GM23248 (cell line): Measurements from ENCODE around the gene NHS. TPM values are rescaled to one million over a fixed set of nuclear protein-coding genes. Genes with fewer than 3 reads are reported as not detected.

Experiments
- DNase-seq: peaks from one replicate; pipeline ENCODE4 v3.0.0-alpha.2; 2015
- H2AFZ ChIP-seq: fragments of 200-600 bp; sonication (generic); 2 replicates; pipeline ENCODE4 v1.6.1; 2016; ENCODE audit warnings: antibody characterized with exemption
- H3F3A ChIP-seq: fragments of 200-600 bp; sonication (generic); 2 replicates; pipeline ENCODE4 v1.6.1; 2016; ENCODE audit warnings: mild to moderate bottlenecking, antibody characterized with exemption, mixed run types; ENCODE audit not compliant: insufficient read depth
- H3K27ac ChIP-seq: fragments of 200-600 bp; sonication (generic); 2 replicates; pipeline ENCODE4 v1.5.1; 2016; ENCODE audit warnings: mild to moderate bottlenecking
- H3K27me3 ChIP-seq: fragments of 200-600 bp; sonication (generic); replicated peaks from 2 replicates; pipeline ENCODE4 v1.6.1; 2016; ENCODE audit warnings: mild to moderate bottlenecking; ENCODE audit not compliant: insufficient read depth
- H3K36me3 ChIP-seq: fragments of 200-600 bp; sonication (generic); 2 replicates; pipeline ENCODE4 v1.6.1; 2016; ENCODE audit warnings: low read depth, mild to moderate bottlenecking
- H3K4me1 ChIP-seq: fragments of 200-600 bp; sonication (generic); 2 replicates; pipeline ENCODE4 v1.6.1; 2016; ENCODE audit warnings: mild to moderate bottlenecking; ENCODE audit not compliant: insufficient read depth
- H3K4me2 ChIP-seq: fragments of 200-600 bp; sonication (generic); one replicate; pipeline ENCODE4 v1.6.1; 2016; ENCODE audit warnings: mild to moderate bottlenecking; ENCODE audit not compliant: unreplicated experiment
- H3K4me3 ChIP-seq: fragments of 200-600 bp; sonication (generic); 2 replicates; pipeline ENCODE4 v1.5.1; 2016; ENCODE audit warnings: mild to moderate bottlenecking
- H3K79me2 ChIP-seq: fragments of 200-600 bp; sonication (generic); 2 replicates; pipeline ENCODE4 v1.6.1; 2016; ENCODE audit warnings: mild to moderate bottlenecking; ENCODE audit not compliant: insufficient read depth
- H3K9ac ChIP-seq: fragments of 200-600 bp; sonication (generic); 2 replicates; pipeline ENCODE4 v1.6.1; 2016; ENCODE audit warnings: mild to moderate bottlenecking
- H3K9me2 ChIP-seq: fragments of 200-600 bp; sonication (generic); 2 replicates; pipeline ENCODE4 v1.6.1; 2016; ENCODE audit warnings: mixed run types, mild to moderate bottlenecking, moderate library complexity; ENCODE audit not compliant: insufficient read depth
- H3K9me3 ChIP-seq: fragments of 200-600 bp; sonication (generic); one replicate; pipeline ENCODE4 v1.6.1; 2017; ENCODE audit warnings: low read depth
- H4K20me1 ChIP-seq: fragments of 200-600 bp; sonication (generic); 2 replicates; pipeline ENCODE4 v1.6.0; 2016; ENCODE audit not compliant: insufficient read depth
- EZH2 ChIP-seq: fragments of 200-600 bp; sonication (generic); IDR thresholded peaks from 2 replicates; pipeline ENCODE4 v1.6.1; 2018; ENCODE audit warnings: antibody characterized with exemption, mild to moderate bottlenecking; ENCODE audit not compliant: insufficient read depth, poor library complexity, severe bottlenecking
- EZH2phosphoT487 ChIP-seq: fragments of 200-600 bp; sonication (generic); IDR thresholded peaks from 2 replicates; pipeline ENCODE4 v1.6.1; 2018; ENCODE audit warnings: antibody characterized with exemption, moderate library complexity, mild to moderate bottlenecking, low read depth; ENCODE audit not compliant: insufficient read depth
- WGBS, 2 experiments: methylation state at CpG; one replicate each; pipeline ENCODE4 v1.1.6; 2015 to 2017; ENCODE audit warnings: low lambda C conversion rate in 2 of 2, low coverage in 1 of 2; ENCODE audit errors: missing lambda C conversion rate in 2 of 2; 5-methylcytosine and 5-hydroxymethylcytosine counted together
- in situ Hi-C: fragments of 300-500 bp; cut with MboI; formaldehyde crosslinking; loops from 2 replicates; pipeline ENCODE4 v1.15.0; 2020
- polyA plus RNA-seq: library from polyadenylated mRNA; unstranded; fragments of >200 nt; fragmentation: Nextera tagmentation; extraction: Ambion mirVana; gene quantifications from 2 replicates; pipeline ENCODE4 v1.2.1, GENCODE V29; 2016
- total RNA-seq: library from RNA; depleted of rRNA; stranded (reverse); fragments of >200 nt; shearing (Covaris generic); gene quantifications from 2 replicates; pipeline ENCODE4 v1.2.3, GENCODE V29; 2014

Gene NHS
- total and polyA plus RNA-seq, 2 experiments from 2014 or later = 1.0 to 5.6 TPM

GRCh38 chrX:17481086-17481485, 106.1 kb downstream of the NHS start:
- no peak for DNase-seq
- in situ Hi-C loops = no loop called here
- peaks cover 6% of the 10 kb centered on the region for H3K4me1 ChIP-seq
- TF ChIP-seq EZH2phosphoT487 (no peak), EZH2 (no peak)
- 98% methylated on average over 4 of the region's 4 CpGs for WGBS, 2 experiments
- peaks cover 1% of the 10 kb centered on the region; the same call in 1 of the 2 replicates for H3F3A ChIP-seq
- H2AFZ ChIP-seq = no peak overlapping the region
- no peak overlapping the region for H3K4me3 ChIP-seq
- no peak overlapping the region for H3K4me2 ChIP-seq
- H3K27me3 ChIP-seq = no peaks in the 10 kb centered on the region
- no peak overlapping the region for H3K9ac ChIP-seq
- H3K79me2 ChIP-seq = no peaks in the 10 kb centered on the region
- H3K36me3 ChIP-seq = no peaks in the 10 kb centered on the region
- H3K9me2 ChIP-seq = no peaks in the 10 kb centered on the region
- H4K20me1 ChIP-seq = no peaks in the 10 kb centered on the region
- H3K27ac ChIP-seq = no peak overlapping the region
- H3K9me3 ChIP-seq = no peaks in the 10 kb centered on the region

- no peak for TF ChIP-seq EZH2phosphoT487
- no peak for TF ChIP-seq EZH2
- in situ Hi-C loops = no loop called here
Measured at GRCh38 chrX:17484592-17484991, 109.6 kb downstream of the NHS start.

DNA sequence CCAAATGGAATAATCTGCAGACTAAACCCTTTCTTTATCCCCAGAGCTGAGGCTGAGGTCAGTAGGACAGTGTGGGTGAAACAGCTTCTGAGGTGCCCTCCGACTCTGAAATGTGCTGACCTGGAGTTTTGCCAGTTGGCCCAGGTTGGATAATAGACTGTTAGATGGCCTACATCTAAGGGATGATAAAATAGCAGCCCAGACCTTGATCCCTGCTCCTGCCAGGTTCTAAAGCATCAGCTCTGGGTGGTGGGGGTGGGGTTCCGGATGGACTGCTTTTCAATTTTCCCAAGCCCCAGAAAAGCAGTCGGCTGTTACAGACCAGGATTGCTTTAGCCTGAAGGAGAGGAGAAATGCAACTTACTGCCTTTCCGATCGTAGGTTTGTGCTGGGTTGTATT, 110.4 kb downstream of the NHS start:
- no peaks in the 10 kb centered on the region for H3K27me3 ChIP-seq
- in situ Hi-C loops = no loop called here
- no peak overlapping the region for H3K27ac ChIP-seq
- no peaks in the 10 kb centered on the region for H3K36me3 ChIP-seq
- H4K20me1 ChIP-seq = no peaks in the 10 kb centered on the region
- H3K9me3 ChIP-seq = no peaks in the 10 kb centered on the region
- WGBS, 2 experiments = 91 to 100% methylated on average over 5 of the region's 5 CpGs
- no peak overlapping the region for H3K4me2 ChIP-seq
- H2AFZ ChIP-seq = no peak overlapping the region
- TF ChIP-seq EZH2phosphoT487 (no peak), EZH2 (no peak)
- no peak overlapping the region for H3K4me3 ChIP-seq
- no peak for DNase-seq
- no peaks in the 10 kb centered on the region for H3K9me2 ChIP-seq
- H3F3A ChIP-seq = no peaks in the 10 kb centered on the region
- no peaks in the 10 kb centered on the region for H3K4me1 ChIP-seq
- H3K79me2 ChIP-seq = no peaks in the 10 kb centered on the region
- no peak overlapping the region for H3K9ac ChIP-seq

More at GRCh38 chrX:17484592-17484991, 109.6 kb downstream of the NHS start:
- H3K4me1 ChIP-seq = no peaks in the 10 kb centered on the region
- no peaks in the 10 kb centered on the region for H3K79me2 ChIP-seq
- H3K4me2 ChIP-seq = no peak overlapping the region
- no peaks in the 10 kb centered on the region for H3K27me3 ChIP-seq
- no peaks in the 10 kb centered on the region for H4K20me1 ChIP-seq
- H3K9ac ChIP-seq = no peak overlapping the region
- H3K9me3 ChIP-seq = no peaks in the 10 kb centered on the region
- no peaks in the 10 kb centered on the region for H3K9me2 ChIP-seq
- 91 to 100% methylated on average over 1 of the region's 1 CpG for WGBS, 2 experiments
- no peak overlapping the region for H3K4me3 ChIP-seq
- no peak for DNase-seq
- no peaks in the 10 kb centered on the region for H3F3A ChIP-seq
- H3K36me3 ChIP-seq = no peaks in the 10 kb centered on the region
- H3K27ac ChIP-seq = no peak overlapping the region
- no peak overlapping the region for H2AFZ ChIP-seq

DNA sequence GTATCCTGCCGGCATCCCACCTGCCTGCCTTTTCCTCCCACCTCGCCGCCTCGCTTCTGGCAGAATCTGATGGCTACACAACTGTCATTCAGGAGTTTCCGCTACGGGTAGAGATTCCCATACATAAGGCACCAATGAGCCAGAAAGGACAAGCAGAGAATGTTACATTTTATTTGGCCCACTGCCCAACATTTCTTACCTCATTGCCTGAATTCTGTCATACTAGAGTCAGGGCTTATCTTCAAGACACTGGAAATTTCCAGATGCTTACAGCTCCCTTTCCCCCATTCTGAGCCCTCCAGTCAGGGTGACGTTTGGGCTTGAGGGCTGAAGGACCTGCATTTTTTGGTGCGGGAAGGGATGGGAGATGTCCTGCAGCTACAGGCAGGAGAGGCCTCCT, 113.0 kb downstream of the NHS start:
- Histone ChIP-seq H3K4me1 (peaks cover 8% of the 10 kb centered on the region), H3K4me3 (no peak overlapping the region), H3K9me2 (no peaks in the 10 kb centered on the region), H3K27ac (no peak overlapping the region), H3F3A (0 out of 2 replicates have a peak, but pooled peaks cover 5% of the 10 kb centered on the region), H4K20me1 (no peaks in the 10 kb centered on the region), H3K79me2 (peaks cover 7% of the 10 kb centered on the region; the same call in 1 of the 2 replicates), H3K36me3 (no peaks in the 10 kb centered on the region), H3K9ac (no peak overlapping the region), H2AFZ (no peak overlapping the region), H3K9me3 (no peaks in the 10 kb centered on the region), H3K4me2 (no peak overlapping the region), H3K27me3 (no peaks in the 10 kb centered on the region)
- TF ChIP-seq EZH2 (no peak), EZH2phosphoT487 (no peak)
- in situ Hi-C loops = no loop called here
- peak; percentile 16 for DNase-seq
- WGBS, 2 experiments = 94 to 95% methylated on average over 8 of the region's 8 CpGs

DNA sequence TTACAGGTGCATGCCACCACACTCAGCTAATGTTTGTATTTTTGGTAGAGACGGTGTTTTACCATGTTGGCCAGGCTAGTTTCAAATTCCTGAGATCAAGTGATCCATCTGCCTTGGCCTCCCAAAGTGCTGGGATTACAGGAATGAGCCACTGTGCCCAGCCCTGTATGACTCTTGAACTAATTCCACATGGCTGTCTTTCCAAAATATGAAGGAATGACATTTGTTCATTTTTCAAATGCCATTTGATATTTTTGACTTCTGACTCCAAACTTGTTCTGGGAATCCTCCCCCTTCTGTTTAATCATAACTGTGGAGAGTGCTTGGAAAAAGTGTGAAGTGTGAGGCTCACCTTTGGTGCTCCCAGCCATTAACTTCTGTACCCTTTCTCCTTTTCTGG, 119.2 kb downstream of the NHS start:
- H3K36me3 ChIP-seq = no peaks in the 10 kb centered on the region
- TF ChIP-seq EZH2 = no peak
- no peak for TF ChIP-seq EZH2phosphoT487
- H4K20me1 ChIP-seq = no peaks in the 10 kb centered on the region
- H3K4me1 ChIP-seq = peaks cover 18% of the 10 kb centered on the region
- peaks cover 7% of the 10 kb centered on the region; the same call in 1 of the 2 replicates for H3K79me2 ChIP-seq
- no peak overlapping the region for H3K4me2 ChIP-seq
- H3K27me3 ChIP-seq = no peaks in the 10 kb centered on the region
- H3K27ac ChIP-seq = no peak overlapping the region
- in situ Hi-C loops = no loop called here
- WGBS, 2 experiments = 45 to 50% methylated on average over 1 of the region's 1 CpG
- no peaks in the 10 kb centered on the region for H3K9me2 ChIP-seq
- H2AFZ ChIP-seq = no peak overlapping the region
- H3K4me3 ChIP-seq = no peak overlapping the region
- 0 out of 2 replicates have a peak, but pooled peaks cover 5% of the 10 kb centered on the region for H3F3A ChIP-seq
- H3K9ac ChIP-seq = no peak overlapping the region
- DNase-seq = no peak
- no peaks in the 10 kb centered on the region for H3K9me3 ChIP-seq
